RPMI8226 (cell line): ENCODE results near the gene CROCC.

Experiments
- DNase-seq: peaks from one replicate; pipeline ENCODE4 v3.0.0-alpha.2; 2015

CROCC gene

GRCh38 chr1:16971341-16972188 lies 49.8 kb downstream of the CROCC start:
- DNase-seq, result no peak

- no peak for DNase-seq
Measured at GRCh38 chr1:16972189-16972895, 50.6 kb downstream of the CROCC start.

GRCh38 chr1:16973215-16973614 lies 51.5 kb downstream of the CROCC start:
- DNase-seq, result no peak

GRCh38 chr1:16975211-16975610 lies 53.5 kb downstream of the CROCC start:
- no peak for DNase-seq

- no peak for DNase-seq
Measured at GRCh38 chr1:16975838-16976237, 54.1 kb downstream of the CROCC start.

- no peak for DNase-seq
Measured at GRCh38 chr1:16976966-16977365, 55.2 kb downstream of the CROCC start.

GRCh38 chr1:16977377-16977776 lies 55.6 kb downstream of the CROCC start:
- DNase-seq, result no peak

- DNase-seq, result no peak
Measured at GRCh38 chr1:16978139-16978538, 56.4 kb downstream of the CROCC start.

- DNase-seq, result no peak
Measured at GRCh38 chr1:16978567-16979474, 57.1 kb downstream of the CROCC start.

GRCh38 chr1:16979475-16980327 lies 58.0 kb downstream of the CROCC start:
- DNase-seq, result no peak

- peak; percentile 35 for DNase-seq
Measured at GRCh38 chr1:16980473-16981268, 58.9 kb downstream of the CROCC start, which contains the start of gene MFAP2. TSS of gene MFAP2 (minus strand) at chr1:16980620. CDS start at chr1:16978273, 2,347 bp downstream.

GRCh38 chr1:16981269-16981849 lies 59.6 kb downstream of the CROCC start:
- no peak for DNase-seq

- no peak for DNase-seq
Measured at GRCh38 chr1:16982902-16983301, 61.2 kb downstream of the CROCC start.

GRCh38 chr1:16983649-16984048 lies 61.9 kb downstream of the CROCC start:
- no peak for DNase-seq

GRCh38 chr1:16984717-16985116 lies 63.0 kb downstream of the CROCC start:
- no peak for DNase-seq

- DNase-seq, result no peak
Measured at GRCh38 chr1:16986113-16986512, 64.4 kb downstream of the CROCC start.

GRCh38 chr1:16986560-16986959 lies 64.8 kb downstream of the CROCC start:
- no peak for DNase-seq

- DNase-seq, result no peak
Measured at GRCh38 chr1:16986962-16987361, 65.2 kb downstream of the CROCC start.

- DNase-seq, result no peak
Measured at GRCh38 chr1:16988210-16988609, 66.5 kb downstream of the CROCC start.

- DNase-seq, result no peak
Measured at GRCh38 chr1:16989676-16990391, 68.1 kb downstream of the CROCC start.
